Measurements from ENCODE around the gene OPTN.
"Not testable (repeated sequence)": the region's sequence is repeated elsewhere in the genome, so short reads cannot be mapped to it uniquely, and the experiment has no call there.

Gene OPTN

GRCh38 chr10:13120786-13121499, 21.0 kb downstream of the OPTN start:
- DNase-seq (ENCODE audit: low read depth), result no peak

DNA sequence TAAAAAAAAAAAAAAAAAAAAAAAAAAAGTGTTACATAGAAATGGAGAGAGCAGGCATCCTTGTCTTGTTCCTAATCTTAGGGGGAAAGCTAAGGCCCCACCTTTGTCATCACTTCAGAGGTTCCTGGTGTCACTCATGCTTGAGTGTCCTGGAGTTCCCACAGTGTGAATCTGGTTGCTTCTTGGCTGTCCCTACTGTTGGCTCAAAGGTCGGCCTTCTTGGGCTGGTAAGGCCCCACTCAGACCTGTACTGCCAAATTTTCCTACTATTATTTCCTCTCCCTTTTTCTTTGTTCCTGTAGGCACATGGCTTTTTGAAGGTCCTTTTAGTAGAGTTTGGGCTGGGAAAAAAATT, 21.5 kb downstream of the OPTN start:
- no peak for DNase-seq (ENCODE audit: low read depth)

DNA sequence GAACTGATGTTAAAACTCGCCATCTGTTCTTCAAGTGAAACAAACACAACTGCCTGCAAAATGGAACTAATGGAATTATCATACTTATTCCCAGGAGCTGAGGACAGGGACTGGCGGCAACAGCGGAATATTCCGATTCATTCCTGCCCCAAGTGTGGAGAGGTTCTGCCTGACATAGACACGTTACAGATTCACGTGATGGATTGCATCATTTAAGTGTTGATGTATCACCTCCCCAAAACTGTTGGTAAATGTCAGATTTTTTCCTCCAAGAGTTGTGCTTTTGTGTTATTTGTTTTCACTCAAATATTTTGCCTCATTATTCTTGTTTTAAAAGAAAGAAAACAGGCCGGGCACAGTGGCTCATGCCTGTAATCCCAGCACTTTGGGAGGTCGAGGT, 36.7 kb downstream of the OPTN start:
- DNase-seq (ENCODE audit: low read depth), result no peak

DNA sequence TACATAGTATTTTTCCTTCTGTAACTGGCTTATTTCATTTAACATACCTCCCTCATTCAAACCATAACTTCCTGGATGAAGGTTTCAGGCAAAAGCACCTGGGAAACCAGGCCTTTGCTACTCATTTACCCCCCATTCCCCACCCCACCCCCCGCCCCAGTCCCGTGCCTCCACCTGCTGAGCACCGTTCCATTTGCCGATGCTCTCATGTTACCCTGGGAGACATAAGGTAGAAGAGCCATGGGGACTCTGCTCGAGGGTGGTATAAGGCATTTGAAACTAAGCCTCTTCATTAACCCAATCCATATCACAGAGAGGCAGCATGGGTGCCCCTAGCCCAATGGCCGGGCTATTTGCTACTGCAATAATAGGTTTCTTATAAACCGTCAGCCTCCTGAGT, 39.2 kb downstream of the OPTN start:
- DNase-seq (ENCODE audit: low read depth), result no peak

GRCh38 chr10:13139676-13140075, 39.7 kb downstream of the OPTN start:
- DNase-seq (ENCODE audit: low read depth), result no peak

GRCh38 chr10:13140627-13141190, 40.7 kb downstream of the OPTN start:
- DNase-seq (ENCODE audit: low read depth), result no peak

- DNase-seq (ENCODE audit: low read depth), result no peak
Measured at GRCh38 chr10:13143766-13144165, 43.8 kb downstream of the OPTN start.

- no peak for DNase-seq (ENCODE audit: low read depth)
Measured at GRCh38 chr10:13144814-13145213, 44.9 kb downstream of the OPTN start.

DNA sequence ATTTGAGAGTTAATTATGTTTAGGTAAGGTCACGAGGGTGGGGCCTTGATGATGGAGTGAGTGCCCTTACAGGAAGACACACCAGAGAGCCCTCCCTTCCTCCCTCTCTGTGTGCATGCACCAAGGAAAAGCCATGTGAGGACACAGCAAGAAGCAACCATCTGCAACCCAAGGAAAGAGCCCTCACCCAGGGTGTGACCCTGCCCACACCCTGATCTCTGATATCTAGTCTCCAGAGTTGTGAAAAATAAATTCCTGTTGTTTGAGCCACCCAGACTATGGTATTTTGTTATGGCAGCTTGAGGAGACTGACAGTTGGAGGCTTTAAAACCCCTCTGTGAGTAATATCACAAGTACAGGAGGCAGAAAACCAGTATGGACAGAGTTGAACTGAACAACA, 46.4 kb downstream of the OPTN start:
- DNase-seq (ENCODE audit: low read depth), result no peak

- DNase-seq (ENCODE audit: low read depth), result no peak
Measured at GRCh38 chr10:13147161-13147560, 47.2 kb downstream of the OPTN start.

DNA sequence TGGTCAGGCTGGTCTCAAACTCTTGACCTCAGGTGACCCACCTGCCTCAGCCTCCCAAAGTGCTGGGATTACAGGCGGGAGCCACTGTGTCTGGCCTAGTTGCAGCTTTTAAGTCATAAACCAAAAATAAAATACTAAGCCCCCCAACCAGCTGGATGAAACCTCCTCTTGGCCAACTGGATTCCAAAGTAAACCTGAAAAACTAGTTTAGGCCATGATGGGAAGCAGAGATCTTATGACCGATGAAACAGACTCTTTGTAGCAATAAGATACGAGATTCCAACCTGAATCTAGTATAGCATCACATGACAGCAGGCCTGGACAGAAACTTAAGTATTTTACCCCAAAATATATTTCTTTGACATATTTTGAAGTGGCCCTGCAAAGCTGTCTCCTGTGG, 52.3 kb downstream of the OPTN start:
- DNase-seq (ENCODE audit: low read depth), result no peak

DNA sequence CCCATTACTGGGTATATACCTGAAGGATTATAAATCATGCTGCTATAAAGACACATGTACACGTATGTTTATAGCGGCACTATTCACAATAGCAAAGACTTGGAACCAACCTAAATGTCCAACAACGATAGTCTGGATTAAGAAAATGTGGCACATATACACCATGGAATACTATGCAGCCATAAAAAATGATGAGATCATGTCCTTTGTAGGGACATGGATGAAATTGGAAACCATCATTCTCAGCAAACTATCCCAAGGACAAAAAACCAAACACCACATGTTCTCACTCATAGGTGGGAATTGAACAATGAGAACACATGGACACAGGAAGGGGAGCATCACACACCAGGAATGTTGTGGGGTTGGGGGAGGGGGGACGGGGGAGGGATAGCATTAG, 55.9 kb downstream of the OPTN start:
- DNase-seq (ENCODE audit: low read depth), result not testable (repeated sequence)

DNA sequence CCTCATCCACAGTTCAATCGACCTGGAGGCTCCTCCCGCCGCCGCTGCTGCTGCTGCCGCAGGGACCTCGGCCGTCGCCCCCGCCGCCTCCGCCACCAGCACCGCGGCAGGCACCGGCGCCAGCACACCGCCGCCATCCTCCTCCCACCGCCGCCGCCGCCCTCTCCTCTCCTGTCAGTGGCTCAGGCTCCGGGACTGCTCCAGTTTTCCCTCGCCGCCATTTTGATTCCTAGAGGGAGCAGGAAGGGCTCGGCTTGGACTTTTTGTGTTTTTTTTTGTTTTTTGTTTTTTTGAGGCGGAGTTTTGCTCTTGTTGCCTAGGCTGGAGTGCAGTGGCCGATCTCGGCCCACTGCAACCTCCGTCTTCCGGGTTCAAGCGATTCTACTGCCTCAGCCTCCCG, 58.4 kb downstream of the OPTN start:
- no peak for DNase-seq (ENCODE audit: low read depth)

DNA sequence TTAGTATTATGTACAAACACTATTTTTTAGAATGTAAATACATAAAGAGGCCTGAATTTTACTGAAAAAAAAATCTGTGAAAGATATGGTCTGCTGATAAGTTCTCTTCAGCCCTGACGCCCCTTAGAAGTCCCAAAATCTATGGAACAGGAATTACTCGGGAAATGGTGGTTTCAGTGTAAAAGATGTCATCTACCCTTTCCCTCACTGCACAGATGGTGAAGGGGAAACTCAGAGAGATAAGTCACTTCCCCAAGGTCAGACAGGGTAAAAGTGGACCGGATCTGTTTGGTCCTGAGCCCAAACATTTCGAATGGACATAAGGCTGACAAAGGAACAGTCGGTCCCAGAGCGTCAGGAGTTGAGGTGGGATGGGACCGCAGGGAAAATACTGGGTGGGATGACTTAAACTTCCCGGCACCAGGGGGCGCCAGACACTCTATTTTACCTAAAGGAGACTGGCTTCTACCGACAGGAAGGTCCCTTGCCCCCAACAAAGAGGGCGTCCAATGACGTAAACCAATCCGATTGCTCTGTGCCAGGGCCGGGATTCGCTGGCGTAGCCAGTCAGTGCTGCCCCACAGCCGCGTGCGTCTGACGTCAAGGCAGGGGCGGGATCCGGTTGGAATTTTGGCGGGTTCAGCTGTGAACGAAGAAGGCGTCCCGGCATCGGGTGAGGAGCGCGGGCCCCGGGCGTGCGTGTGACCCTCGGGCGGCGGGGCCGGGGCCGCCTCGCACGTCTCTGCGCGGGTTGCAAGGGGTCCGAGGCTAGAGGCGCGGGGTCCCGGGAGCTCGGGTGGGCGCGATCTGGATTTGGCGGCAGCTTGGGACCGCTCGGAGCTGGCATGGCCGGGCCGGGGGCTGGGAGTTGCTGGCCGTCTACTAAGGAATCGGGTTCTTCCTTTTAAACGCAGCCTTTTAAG, 61.2 kb downstream of the OPTN start, which contains the start of gene MCM10:
Gene MCM10 (plus strand): TSS at position 625 of the 923 bp plus-strand sequence. CDS start 2,645 bp downstream, outside the sequence.
- peak; percentile 93 for DNase-seq (ENCODE audit: low read depth)

DNA sequence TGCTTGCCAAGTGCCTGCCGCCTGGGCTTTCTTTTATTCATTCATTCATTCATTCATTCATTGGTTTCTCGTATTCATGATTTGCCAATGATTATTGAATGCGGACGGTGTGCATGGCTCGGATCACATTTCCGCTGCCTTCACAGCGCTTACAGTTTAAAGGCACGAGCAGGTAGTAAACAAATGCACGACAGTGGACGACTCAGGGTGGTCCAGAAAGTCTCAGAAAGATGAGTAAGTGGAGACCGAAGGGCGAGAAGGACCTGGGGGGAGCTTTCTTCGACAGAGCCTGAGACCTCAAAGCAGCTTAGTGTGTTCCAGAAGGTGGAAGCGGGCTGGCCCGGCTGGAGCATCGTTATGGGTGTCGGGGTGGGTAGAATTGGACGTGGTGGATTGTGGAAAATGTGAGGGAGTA, 61.9 kb downstream of the OPTN start:
- no peak for DNase-seq (ENCODE audit: low read depth)

DNA sequence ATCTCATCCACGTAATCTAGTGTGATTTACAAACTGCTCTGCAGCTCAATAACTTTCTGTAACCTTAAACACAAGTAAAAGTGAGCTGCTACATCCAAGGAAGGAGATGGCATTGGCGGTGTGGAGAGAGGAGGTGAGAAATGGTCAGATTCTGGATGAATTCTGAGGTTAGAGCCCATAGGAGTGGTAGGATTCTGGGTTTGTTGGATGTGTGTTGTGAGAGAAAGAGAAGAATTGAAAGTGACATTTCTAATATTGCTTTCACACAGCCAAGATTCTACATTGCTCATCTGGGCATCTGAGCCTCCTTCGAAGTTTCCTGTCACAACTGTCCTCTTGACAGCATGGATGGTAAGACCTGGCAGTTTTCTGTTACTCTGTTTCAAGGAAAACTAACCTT, 63.9 kb downstream of the OPTN start:
- DNase-seq (ENCODE audit: low read depth), result no peak

GRCh38 chr10:13165177-13165576, 65.2 kb downstream of the OPTN start:
- DNase-seq (ENCODE audit: low read depth), result no peak

DNA sequence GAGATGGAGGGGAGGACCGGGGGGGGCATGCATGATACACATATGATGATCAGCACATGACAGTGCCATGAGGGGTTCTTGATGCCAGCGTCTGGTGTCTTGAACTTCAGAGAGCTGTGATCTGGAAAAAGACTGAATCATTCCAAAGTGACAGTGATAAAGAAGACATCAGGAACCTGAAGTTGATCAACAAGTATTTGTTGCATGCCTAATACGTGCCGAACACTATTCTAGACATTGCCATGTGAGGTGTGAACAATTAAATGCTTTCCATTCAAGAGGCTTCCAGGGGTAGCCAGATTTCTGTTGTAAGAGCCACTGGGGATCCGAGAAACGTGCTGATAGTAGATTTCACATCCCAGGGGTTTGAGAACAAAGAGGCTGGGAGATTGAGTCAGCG, 67.6 kb downstream of the OPTN start:
- DNase-seq (ENCODE audit: low read depth), result no peak

DNA sequence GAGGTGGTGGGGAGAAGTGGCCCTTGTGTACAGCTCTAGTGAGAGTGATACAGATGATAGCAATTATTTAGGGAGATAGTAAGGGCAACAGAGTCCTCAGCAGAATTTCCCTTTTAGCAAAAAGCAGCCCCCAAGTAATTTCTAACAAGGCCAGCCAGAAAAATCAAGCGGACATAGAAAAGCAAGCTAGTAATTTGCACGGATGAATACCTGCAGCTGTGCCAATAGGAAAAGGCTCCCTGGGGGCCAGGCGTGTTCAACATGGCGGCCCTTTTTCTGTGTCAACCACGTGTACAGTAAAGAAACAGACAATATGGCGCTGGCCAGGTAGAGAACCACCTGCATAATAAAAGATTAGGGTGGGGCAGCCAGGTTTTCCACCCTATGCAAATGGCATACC, 68.8 kb downstream of the OPTN start:
- DNase-seq (ENCODE audit: low read depth), result no peak

DNA sequence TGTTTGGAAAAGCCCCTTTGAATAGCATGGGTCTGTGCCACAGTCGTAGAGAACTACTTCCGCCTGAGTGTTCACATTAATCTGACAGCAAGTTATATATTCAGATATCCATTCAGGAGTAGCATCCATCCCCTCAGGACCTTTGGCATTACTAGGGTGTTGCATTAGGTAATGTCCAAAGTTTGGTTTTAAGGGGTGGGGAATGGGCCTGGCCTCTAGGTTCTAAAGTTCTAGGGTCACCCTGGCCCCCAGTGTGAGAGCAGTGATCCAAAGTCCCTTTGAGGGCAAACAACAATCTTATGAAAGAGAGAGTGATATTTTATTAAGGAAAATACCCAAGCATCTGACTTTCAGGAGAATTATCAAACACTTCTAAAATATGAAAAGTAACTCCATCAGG, 73.7 kb downstream of the OPTN start:
- no peak for DNase-seq (ENCODE audit: low read depth)

DNA sequence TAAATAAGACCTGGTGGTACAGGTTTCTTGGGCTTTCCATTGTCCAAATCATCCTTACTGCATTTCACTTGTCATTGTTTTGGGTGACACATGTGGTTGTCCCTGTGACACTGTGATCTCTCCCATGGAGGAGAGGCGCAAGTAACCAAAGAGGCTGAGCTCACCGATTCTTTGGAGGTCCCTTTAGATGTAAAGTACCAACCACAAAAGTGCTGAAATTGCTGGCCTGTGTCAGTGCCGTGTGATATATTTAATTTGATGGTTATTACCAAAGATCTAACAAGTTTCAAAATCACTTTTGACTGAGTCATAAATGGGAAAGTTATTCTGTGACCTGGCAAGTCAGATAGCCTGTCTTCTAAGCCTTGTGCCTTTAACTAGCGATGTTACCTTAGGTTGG, 80.8 kb downstream of the OPTN start:
- DNase-seq (ENCODE audit: low read depth), result no peak

GRCh38 chr10:13182424-13182823, 82.5 kb downstream of the OPTN start:
- no peak for DNase-seq (ENCODE audit: low read depth)

DNA sequence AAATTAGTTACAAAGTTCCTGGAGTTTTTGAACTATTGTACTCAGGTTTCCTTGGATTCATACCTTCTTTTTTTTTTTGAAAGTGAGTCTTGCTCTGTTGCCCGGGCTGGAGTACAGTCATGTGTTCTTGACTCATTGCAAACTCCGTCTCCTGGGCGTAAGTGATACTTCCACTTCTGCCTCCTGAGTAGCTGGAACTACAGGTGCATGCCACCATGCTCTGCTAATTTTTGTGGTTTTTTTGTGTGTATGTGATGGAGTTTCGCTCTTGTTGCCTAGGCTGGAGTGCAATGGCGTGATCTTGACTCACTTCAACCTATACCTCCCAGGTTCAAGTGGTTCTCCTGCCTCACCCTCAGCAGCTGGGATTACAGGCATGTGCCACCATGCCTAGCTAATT, 83.7 kb downstream of the OPTN start:
- DNase-seq (ENCODE audit: low read depth), result no peak

All from stimulated activated CD8-positive, alpha-beta memory T cell treated with anti-CD3 and anti-CD28 coated beads, Interleukin-12 subunit alpha, Interleukin-12 subunit beta, amount 100 ng/mL, for 4 hours (primary cell).